Putamen (tissue), 1 donor: ENCODE measurements around the gene NDUFC1.

ENCODE experiments used
- DNase-seq: peaks from one replicate; pipeline ENCODE4 v3.0.0-alpha.2; 2016; ENCODE audit warnings: low spot score

Gene NDUFC1

DNA sequence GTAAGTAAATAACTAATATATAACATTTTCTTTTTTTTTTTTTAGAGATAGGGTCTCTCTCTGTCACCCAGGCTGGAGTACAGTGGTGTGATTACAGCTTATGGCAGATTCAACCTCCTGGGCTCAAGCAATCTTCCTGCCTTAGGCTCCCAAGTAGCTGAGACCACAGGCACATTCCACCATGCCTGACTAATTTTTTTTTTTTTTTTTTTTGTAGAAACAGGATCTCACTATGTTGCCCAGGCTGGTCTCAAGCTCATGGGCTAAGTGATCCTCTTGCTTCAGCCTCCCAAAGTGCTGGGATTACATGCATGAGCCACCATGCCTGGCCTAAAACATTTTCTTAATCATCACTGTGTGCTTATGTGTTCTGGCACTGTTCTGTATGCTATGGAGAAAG lies 55.0 kb downstream of the NDUFC1 start:
- no peak for DNase-seq

- DNase-seq: no peak
Observed at GRCh38 chr4:139246166-139246565, 56.1 kb downstream of the NDUFC1 start.

DNA sequence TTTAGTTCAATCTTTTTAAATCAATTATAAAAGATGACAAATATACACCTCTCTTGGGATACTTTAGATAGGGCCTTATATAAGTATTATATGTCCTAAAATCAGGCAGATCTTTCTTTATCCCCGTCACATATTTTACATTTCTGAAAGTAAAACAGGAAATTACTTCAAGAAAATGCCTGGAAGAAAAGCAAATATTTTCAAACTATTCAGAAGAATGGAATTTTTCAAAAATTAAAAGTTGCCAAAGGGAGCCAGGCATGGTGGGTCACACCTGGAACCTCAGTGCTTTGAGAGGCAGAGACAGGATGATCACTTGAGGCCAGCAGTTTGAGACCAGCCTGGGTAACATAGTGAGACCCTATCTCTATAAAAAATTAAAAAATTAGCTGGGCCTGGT lies 56.7 kb downstream of the NDUFC1 start:
- no peak for DNase-seq

DNA sequence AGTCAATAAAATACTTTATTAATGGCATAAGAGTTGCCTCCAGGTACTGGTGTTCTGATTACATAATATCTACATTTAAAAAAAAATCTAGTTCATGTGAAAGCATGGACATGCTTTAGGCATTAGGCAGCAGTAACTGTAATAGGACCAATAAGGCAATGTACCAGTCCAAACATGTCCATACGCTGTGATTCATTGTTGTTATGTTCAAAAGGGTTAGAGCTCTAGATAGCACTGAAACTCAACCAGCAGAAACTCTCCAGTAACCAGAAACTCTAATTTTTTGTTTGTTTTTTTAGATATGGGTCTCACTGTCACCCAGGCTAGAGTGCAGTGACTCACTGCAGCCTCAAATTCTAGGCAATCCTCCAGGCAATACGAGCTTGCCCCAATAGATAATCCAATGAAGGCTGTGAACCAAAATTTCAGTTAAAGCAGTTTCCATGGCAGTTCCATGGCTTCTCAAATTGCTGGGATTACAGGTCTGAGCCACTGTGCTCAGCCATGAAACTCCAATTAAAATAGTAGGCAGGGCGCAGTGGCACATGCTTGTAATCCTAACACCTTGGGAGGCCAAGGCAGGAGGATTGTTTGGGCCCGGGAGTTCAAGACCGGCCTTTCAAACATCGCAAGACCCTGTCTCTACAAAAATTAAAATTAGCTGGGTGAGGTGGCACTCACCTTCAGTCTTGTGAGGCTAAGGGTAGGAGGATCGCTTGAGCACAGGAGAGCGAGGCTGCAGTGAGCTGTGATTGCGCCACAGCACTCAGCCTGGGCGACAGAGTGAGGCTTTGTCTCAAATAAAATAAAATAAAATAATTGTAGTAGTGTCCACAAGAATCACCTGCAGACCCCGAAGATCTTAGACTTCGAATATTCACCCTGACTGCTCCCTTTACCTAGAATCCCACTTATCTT lies 58.6 kb downstream of the NDUFC1 start:
- no peak for DNase-seq

DNA sequence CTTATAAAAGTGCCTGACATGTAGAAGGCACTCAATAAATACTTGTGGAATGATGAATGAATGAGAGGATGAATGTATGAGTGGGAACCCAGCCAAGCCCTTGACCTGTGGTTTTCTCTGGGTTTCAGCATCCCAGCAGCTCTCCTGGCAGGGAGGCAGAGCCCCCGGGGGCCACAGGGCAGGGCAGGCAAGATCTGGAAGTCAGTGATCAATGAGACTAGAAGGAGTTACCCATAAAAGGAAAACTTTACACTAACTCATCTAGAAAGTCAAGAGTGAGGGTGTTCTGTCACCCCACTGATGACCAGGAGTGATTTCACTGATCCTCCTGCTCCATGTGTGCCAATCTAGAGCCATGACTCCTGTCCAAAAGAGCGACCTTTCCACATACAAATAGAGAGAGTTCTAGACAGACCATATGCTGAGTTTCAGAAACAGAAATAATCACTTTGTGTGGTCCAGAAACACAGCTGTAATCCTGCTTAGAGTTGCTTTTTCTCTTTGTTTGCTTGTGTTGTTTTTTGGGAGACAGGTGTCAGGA lies 59.7 kb downstream of the NDUFC1 start:
- no peak for DNase-seq

DNA sequence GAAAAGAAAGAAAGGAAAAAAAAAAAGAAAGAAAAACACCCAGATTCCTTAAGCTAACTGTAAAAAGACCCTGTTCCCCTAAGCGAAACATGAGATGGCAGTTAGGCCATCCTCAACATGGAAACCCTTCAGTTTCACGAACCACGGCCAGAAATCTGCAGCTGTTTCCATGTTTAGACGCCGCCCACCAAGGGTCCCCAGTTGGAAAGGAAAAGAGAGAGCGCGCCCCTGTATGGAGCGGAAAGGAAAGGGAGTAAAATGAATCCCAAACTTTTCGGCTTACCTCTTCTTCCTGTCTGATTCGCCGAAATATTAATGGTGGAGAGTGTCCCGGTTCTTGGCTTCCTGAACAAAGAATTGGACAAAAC lies 60.5 kb downstream of the NDUFC1 start:
- DNase-seq: no peak

DNA sequence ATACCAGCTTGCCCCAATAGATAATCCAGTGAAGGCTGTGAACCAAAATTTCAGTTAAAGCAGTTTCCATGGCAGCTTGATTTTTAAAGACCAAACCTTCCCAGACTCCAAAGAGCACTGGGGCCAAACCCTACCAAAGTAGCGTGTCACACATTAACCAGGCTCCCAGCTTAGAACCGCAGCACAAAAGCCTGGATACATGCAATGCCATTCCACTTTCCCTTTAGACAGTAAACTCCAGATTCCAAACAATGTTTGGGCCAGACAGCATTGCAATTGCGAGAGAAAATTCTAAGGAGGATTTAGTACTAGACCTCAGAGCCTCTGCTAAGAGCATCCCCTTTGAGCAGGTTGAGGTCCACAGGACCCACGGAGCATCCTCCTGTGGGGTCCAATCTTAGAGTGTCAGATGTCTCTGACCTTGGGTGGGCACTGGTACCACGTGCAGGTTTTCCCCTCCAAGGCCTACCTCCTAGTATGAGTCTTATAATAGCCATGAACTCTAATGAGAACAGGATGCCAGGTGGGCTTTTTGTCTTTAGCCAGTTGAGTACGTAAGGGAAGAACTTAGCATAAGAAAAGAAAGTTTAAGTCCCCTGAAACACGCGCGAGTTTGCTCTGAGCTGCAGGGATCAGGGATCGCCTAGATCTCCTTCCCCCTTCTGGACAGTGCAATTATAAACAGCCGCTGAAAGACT lies 61.0 kb downstream of the NDUFC1 start:
- DNase-seq: no peak
